C1 segment of cervical spinal cord (tissue), 14 donors: ENCODE measurements around the gene IGF1R.

ENCODE experiments used
- DNase-seq, 14 donors: peaks; one replicate each; lab custom pipeline; 2025; lab: John Stamatoyannopoulos, UW

IGF1R gene

DNA sequence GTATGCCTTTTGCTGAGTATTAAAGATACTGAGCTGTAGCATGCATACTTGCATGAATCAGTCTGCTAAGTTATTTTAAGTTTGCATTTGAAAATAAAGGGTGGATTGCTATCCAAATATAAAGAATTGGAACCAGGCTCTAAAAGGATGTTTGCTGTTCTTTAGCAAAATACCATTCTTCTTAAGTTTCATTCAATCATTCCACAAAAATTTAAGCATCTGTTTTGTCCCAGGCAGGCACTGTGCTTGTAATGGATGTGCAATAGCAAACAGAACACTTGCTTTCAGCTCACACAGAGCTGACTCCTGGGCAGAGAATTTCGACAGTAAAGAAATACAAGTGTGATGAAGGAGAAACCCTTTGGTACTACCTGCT lies 208.2 kb downstream of the IGF1R start:
- no peak for DNase-seq

DNA sequence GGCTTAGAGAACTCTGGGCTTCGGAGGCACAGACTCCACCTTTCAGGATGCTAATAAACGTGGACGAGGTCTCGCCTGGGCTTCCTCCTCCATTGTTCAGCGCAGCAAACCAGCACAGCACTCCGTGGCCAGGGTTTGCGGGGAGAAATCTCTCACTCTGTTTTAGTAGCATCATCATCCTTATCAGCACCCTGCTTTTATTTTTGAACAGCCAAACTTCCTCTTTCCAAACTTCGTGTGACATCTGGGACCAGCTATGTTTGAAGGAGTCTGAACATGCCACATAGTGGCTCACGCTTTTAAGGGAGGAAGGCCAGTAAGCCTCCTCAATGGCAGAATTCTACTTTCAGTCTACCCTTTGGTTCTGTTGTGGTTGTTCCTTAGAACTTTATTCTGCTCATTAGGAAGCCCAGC lies 210.3 kb downstream of the IGF1R start:
- no peak for DNase-seq

DNA sequence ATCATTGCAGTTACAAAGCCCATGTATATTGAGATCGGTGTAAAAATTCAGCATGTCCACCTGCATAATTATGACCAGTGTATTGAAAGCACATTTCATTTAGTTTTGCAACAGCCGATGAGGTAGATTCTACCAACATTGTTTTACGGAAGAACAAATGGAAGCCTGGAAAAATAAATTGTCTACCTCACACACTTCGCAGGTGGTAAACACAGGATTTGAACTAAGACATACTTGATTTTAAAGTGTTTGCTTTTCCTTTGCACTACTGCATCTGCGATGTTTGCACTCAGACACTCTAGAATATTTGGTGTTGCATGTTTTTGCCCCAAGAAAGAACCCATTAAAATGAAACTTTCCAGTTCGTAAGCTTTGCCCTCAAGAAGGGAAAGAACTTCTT lies 210.8 kb downstream of the IGF1R start:
- DNase-seq: no peak

- no peak for DNase-seq
Observed at GRCh38 chr15:98860281-98861041, 212.1 kb downstream of the IGF1R start.

- DNase-seq: no peak
Observed at GRCh38 chr15:98861188-98861587, 212.8 kb downstream of the IGF1R start.

DNA sequence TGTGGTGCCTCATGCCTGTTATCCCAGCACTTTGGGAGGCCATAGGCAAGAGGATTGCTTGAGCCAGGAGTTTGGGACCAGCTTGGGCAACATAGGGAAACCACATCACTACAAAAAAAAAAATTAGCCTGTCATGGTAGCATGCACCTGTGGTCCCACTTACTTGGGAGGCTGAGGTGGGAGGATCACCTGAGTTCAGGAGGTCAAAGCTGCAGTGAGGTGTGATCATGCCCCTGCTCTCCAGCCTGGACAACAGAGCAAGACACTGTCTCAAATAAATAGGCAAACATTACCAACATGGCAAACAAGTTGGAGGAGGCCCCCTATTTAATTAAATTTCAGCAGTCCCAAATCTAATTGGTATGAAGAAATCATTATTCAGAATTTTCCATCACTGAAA lies 215.6 kb downstream of the IGF1R start:
- no peak for DNase-seq

GRCh38 chr15:98865397-98866339 lies 217.3 kb downstream of the IGF1R start:
- DNase-seq: peak in 11 of 14 donors; percentile 3 to 65 (median 45)

- DNase-seq: no peak
Observed at GRCh38 chr15:98866511-98866910, 218.2 kb downstream of the IGF1R start.

DNA sequence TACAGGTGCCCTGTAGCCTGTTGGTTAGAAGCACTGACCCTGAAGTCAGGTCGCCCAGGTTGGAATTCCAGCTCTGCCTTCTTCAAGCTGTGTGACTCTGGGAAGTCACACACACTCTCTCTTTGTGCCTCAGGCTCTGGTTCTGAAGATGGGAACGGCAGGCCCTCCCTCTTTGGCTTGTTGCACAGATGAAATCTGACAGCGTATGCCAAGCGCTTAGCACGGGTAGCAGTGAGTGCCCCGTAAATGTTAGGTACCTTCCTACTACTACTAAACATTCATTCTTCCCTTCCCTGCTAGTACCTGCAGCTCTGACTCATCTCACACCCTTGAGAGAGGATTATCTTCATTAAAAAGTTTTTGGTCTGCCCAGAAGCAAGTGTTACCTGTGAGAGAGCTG lies 220.2 kb downstream of the IGF1R start:
- DNase-seq: no peak

- DNase-seq: peak in 1 of 14 donors; percentile 86
Observed at GRCh38 chr15:98870788-98871187, 222.4 kb downstream of the IGF1R start.

DNA sequence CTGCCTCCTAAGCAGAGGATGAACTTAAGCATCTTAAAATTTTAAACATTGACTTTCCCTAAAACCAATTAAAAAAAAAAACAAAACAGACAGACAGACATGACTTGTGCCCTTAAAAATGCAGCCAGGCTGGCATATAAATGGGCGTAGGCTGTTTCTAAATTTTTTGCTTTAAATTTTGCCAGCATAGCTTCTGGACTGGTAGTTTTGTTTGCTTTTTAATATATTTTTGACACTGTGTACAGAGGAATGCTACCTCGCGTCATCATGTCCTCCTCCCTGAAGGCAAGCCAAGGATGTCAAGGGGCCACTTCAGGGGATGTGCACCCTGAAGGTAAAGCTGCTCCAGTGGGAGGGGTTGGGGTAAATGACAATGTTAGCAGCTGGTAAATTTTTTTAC lies 224.4 kb downstream of the IGF1R start:
- no peak for DNase-seq

DNA sequence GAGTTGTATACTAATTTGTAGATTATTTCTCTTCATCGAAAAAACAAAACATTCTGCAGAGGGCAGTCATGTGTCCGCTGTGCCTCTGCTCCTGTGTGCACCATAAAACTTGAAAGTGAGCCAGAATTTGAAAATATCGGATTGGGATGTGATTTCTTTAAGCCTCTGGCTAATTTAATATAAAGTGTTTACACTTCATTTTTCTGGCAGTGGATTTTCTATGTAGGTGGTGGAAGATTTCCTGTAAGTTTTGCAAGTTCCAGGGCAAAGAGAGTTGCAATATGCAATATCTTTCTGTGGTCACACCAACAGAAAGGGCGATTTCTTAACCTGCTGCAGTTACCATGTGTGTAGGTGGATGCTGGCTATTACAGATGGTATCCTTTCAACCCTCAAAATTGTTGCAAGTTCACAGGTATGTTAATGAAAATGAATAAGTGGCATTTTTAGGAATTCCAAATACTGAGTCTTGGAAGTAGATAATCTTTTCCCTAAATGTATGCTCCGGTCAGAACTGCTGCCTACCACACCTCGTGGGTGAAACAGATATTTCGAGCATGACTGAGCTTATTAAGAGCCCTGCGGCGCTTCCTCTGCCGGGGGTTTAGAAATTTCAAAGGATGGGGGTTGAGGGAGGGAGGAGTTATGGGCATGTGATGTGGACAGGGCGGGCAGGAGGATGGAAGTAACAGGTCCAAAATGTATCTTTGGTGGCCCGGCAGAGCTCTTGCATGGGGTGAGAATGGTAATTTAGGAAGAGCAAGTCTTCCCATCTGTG lies 225.3 kb downstream of the IGF1R start:
- no peak for DNase-seq

- no peak for DNase-seq
Observed at GRCh38 chr15:98874370-98874769, 226.0 kb downstream of the IGF1R start.

DNA sequence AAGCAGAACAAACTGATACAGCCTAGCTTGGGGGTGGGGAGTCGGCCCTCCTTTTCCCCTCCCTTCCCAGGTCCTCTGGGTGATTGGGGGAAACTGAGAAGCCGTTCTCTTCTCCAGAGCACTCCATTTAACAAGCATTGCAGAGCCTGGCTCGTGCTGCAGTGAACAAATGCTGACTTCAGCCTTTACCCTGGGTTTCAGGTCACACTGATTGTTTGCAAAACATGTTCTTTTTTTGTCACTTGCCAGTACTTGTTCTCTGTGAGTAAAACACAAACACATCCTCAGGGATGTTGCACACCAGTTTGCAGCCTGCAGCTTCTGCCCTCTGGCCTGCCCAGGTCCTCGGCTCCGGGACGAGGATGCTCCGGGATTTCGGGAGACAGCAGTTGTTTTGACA lies 226.4 kb downstream of the IGF1R start:
- DNase-seq: no peak

DNA sequence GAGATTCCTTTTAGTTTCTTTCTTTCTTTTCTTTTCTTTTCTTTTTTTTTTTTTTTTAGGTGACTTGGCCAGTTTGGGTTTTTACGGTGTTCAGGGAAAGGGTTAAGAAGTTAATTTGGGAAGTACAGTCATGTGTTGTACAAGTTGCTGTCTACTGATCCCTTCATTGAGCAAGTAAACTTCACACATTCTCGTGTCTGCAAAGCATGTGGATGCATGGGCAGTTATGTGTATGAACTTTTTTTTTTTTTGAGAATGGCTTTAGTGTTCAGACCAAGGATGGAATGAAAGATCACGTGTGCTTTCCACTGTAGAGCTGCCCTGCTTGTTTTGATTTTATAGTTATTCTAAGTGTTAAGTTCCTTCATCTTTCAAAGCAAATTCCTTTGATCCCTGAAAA lies 227.0 kb downstream of the IGF1R start:
- DNase-seq: no peak

GRCh38 chr15:98876451-98877369 lies 228.4 kb downstream of the IGF1R start:
- DNase-seq: no peak

- no peak for DNase-seq
Observed at GRCh38 chr15:98878172-98878571, 229.8 kb downstream of the IGF1R start.

DNA sequence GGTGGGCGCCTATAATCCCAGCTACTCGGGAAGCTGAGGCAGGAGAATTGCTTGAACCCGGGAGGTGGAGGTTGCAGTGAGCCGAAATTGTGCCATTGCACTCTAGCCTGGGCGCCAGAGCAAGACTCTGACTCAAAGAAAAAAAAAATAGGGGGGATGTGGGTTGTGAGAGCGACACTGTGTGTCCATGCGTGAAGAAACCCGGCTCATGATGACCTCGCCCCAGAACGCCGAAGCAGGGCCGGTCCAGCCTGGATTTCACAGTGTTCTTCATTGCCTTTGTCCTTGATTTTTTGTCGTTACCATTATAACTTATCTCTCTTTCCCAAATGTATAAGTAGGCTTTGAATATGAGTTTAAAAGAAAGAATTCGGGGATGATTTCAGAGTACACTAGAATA lies 230.5 kb downstream of the IGF1R start:
- DNase-seq: no peak

DNA sequence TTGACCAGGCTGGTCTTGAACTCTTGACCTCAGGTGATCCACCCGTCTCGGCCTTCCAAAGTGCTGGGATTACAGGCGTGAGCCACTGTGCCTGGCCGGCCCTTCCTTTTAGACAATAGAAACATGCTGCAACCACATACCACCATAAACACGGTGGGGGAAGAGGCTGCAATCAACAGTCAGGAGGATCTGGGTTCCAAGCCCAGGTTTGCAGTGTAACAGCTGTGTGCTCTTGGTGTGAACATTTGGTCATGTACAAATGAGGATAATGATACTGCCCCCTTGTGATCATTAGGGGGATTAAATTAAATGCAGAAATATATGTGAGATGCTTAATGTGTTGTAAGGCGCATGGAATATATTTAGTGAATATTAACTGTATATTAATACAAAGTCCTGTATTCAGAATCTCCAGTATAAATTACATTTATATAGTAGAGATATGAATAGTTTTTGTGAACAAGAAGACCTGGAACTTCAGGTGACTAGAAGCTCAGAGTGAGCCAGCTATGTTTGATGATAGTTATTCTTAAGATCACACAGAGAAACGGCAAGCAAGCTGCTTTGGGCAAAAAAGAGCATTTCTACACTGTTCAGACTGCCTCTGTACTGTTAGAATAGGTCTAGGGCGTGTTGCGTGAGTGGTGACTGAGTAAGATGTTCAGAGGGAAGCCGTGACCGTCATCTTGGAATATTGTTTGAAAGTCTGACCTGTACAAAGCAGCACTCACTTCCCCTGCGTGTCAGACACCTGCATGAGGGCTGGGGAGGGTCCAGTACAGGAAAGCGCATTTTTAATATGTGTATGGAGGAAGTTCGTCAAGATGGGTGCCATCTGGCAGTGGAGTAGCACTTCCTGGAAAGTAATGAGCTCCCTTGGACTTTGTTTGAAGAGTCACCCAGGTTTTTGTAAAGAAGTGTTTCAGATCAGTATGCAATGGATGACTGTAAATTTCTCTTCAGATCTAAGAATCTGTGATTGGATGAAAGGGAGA lies 233.5 kb downstream of the IGF1R start:
- DNase-seq: no peak

DNA sequence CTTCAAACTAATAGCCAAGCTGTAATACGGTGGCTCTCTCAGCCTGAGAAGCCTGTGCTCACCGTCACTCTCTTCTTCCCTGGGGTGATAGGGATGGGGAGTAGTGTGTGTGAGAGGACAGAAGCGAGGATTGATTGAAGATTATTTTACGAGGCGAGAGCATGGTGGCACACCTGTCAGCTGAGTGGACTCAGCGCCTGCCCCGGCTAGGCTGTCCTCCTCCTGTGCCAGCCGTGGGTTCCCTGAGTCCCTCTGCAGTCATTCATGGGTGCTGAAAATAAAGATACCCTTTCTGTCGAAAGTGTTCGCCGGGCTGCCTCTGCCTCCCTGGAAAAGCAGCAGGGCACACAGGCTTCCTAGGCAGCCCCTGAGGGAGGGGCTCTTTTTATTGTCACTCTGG lies 235.1 kb downstream of the IGF1R start:
- no peak for DNase-seq
